ENCODE measurements around the gene TMEM82.

The TMEM82 gene

DNA sequence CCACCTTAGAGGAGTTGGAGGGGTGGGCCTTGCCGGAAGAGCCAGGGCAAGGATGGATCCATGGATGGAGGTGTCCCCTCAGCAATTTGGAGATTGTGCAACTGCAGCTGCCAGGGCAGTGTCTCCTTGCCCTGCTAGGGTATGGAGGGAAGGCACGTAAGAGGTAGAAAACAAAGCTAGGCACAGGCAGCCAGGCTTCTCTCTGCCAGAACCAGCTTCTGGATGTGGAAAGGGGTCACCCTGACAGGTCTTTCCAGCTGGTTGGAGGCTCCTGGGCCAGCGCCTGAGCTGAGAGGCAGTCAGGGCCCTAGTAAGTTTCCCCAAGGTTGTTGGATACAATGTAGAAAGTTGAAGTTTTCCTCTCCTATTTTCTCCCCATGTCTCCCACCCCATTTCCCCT is 21.4 kb upstream of the TMEM82 start:
- no peak for DNase-seq (ENCODE audit: low read depth)

DNA sequence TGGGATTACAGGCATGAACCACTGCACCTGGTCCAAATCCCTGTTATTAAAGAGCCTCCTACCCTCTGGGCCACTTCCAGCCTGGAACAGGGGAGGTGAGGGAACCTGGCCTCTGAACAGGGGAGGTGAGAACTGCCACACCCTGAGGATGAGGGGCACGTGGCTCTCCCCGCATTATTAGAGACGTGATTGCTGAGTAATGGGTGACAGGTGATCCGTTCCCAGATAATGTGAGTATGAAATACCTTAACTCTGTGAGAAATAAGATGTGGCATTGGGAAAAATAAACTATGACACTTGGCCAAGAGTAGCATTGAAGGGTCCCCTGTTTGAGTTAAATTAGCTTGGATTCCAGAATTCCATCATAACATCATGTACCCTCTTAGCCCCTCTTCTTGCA is 19.9 kb upstream of the TMEM82 start:
- DNase-seq (ENCODE audit: low read depth), result no peak

DNA sequence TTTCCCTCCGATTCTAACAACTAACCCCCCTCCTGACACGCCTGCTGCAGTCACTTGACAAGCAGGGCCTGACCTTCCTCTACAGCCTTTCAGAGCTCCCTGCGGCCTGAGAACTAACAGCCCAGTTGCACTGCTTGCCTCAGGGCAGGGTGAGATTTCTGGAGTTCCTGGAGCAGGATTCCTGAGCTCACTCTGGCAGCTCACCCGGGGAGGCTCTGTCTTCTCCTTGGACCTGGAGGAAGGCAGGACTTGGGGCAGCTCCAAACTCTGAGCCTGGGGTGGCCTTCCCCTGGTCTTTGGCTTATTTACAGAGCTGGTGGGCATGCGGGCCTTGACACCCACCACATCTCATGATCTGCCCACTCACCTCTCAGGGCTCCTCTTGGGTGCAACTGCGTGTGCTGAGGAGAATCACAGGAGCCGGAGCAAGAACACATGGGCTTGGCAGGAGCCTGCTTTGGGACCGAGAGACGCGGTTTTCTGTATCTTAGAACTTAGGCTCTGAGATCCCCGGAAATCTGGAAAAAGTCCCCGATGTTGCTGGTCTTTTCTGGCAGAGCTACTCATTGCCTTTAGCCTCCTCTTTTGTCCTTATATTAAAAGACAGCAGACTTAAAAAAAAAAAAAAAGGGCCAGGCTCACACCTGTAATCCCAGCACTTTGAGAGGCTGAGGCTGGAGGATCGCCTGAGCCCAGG is 19.3 kb upstream of the TMEM82 start:
- peak; percentile 35 for DNase-seq (ENCODE audit: low read depth)

DNA sequence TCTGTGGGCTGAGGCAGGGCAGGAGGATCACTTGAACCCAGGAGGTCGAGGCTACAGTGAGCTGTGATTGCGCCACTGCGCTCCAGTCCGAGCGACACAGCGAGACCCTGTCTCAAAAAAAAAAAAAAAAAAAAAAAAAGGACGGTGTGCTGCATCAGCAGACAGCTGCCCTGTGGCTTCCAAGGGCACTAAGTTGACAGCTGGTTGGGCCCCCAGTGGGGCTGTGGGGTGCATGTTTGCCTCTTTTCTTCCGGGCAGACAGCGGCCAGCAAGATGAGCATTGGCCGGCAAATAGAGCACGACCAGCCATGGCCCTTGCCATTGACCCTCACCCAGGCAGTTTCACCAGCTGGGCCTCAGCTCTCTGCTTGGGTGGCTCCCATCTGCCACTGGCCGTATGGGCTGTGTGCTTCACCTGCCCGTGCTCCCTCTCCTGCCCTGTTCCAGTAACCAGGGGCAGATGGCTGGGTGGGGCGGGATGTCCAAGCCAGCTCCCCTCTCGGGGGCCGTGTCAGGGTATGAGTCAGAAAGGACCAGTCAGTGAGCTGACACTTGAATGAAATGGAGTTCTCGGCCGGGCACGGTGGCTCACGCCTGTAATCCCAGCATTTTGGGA is 18.6 kb upstream of the TMEM82 start:
- DNase-seq (ENCODE audit: low read depth), result no peak

DNA sequence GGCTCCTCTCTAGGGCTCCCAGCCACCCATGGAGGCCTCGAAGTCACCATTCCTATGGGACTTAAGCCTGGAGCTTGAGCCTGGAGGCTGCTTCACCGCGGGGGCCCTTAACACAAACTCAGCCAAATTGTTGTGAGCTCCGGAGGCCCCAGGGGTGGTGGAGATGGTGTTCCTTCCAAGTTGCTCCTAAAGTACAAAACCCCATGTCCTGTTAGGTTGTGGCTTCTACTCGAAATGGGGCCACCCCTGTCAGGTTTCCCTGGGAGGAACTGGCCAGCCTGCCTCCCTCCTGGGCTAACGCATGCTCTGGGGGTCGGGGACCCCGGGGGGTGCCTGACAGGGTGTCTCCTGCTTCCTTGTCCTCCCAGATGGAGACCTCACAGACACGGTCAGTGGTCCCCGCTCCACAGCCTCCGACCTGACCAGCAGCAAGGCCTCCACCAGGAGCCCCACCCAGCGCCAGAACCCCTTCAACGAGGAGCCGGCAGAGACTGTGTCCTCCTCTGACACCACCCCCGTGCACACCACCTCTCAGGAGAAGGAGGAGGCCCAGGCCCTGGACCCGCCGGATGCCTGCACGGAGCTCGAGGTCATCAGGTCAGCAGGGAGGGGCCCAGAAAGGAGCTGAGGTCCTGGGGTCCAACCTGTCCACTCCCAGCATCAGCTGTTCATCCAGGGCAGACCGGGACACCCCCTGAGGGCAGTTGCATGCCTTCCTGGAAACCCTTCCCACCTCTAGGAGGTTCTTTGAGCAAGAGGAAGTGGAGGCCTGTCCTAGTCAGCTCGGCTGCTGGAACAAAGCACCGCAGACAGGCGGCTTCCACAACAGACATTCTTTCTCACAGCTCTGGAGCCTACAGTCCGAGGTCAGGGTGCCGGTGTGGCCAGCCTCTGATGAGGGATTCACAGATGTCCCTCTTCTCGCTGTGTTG is 17.1 kb upstream of the TMEM82 start:
- no peak for DNase-seq (ENCODE audit: low read depth)

DNA sequence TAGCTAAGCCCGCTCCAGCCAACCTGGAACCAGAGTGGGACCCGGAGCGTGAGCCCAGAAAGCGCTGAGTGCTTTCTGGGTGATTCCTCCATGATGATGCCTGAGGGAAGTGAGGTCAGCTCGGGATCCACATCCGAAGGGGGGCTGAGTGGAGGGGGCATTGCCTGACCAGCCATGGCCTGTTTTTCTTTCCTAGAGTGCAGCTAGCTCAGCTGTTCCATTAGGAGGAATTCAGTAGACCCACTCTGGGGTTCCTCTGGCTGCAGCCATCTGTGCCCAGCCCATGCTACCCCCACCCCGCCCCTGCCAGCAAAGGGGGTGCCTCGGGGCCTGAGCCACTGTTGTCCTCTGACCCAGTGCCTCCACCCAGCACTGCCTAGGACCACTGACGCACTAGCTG is 15.8 kb upstream of the TMEM82 start:
- DNase-seq (ENCODE audit: low read depth), result no peak

DNA sequence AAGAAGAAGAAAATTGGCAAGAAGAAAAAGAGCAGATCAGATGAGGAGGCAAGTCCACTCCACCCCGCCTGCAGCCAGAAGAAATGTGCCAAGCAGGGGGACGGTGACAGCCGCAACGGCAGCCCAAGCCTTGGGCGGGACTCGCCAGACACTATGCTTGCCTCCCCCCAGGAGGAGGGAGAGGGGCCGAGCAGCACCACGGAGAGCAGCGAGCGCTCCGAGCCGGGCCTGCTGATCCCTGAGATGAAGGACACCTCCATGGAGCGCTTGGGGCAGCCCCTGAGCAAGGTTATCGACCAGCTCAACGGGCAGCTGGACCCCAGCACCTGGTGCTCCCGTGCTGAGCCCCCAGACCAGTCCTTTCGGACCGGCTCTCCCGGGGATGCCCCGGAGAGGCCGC is 15.3 kb upstream of the TMEM82 start:
- no peak for DNase-seq (ENCODE audit: low read depth)

DNA sequence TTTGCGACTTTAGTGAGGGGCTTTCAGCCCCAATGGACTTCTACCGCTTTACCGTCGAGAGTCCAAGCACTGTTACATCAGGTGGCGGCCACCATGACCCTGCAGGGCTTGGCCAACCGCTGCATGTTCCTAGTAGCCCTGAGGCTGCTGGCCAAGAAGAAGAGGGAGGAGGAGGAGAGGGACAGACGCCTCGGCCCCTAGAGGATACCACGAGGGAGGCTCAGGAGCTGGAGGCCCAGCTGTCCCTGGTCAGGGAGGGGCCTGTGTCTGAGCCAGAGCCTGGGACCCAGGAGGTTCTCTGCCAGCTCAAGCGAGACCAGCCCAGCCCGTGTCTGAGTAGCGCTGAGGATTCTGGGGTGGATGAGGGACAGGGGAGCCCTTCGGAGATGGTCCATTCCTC is 14.9 kb upstream of the TMEM82 start:
- DNase-seq (ENCODE audit: low read depth), result no peak

DNA sequence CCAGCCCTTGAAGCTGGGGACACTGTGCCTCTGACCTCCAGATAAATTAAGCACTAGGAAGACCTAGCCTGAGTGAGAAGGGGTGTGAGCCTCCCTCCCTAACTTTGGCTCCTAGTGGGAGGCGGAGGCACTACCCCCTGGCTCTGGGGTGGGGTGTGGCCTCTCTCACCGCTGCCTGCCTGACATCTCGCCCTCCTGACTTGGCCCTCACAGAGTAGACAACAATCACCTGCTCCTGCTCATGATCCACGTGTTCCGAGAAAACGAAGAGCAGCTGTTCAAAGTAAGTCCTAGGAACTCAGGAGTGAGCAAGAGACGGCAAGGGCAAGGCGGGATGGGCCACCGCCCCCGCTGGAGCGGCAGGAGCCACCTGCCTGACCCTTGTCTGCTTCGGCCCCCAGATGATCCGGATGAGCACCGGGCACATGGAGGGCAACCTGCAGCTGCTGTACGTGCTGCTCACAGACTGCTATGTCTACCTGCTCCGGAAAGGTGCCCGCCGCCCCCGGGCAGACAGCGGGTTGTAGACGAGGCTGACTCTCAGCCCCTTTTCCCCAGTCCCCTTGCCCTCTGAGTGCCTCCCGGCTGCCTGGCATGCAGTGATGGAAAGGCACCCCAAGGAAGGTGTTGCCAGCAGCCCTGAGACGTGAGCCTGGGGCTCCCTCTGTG is 14.3 kb upstream of the TMEM82 start:
- no peak for DNase-seq (ENCODE audit: low read depth)

DNA sequence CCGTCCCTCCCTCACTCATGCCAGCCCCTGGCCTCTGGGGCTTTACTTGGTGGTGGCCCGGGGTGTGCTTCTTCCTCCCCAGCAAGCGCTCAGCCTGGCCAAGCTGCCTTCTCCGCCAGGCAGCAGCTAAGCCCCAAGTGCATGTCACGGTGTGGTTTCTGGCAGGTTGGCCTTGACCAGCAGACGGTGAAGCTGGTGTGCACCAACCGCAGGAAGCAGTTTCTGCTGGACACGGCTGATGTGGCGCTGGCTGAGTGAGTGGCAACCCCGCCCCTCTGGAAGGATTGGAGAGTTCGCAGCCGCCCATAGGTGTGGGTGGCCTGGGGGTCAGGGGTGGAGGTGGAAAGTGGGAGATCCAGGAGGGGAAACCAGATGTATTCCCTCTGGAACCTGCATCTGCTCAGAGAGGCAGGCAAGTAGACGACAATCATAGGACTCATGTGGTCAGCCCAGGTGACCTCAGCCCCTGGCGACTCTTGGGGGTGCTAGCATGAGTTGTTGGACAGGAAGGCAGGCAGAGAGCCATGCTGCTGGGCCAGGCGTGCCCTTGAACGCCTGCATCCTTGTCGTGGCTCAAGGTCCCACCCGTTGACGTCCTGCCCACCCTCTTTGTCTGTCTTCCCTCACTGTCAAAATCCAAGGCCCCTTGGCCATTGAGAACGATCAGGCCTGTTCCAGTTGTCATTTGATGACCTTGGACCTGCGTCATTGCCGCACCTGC is 13.2 kb upstream of the TMEM82 start:
- no peak for DNase-seq (ENCODE audit: low read depth)

DNA sequence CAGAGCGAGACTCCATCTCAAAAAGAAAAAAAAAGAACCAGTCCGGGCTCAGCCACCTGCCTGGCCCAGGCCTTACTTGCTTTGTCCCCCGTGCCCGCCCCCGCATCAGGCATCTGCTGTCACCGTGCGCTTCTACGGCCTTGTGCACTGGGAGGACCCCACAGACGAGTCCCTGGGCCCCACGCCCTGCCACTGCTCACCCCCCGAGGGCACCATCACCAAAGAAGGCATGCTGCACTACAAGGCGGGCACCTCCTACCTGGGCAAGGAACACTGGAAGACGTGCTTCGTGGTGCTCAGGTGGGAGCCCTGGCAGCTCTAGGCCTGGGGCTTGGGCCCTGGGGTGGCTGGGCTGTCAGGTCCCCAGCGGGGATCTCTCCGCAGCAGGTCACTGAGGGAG is 11.9 kb upstream of the TMEM82 start:
- no peak for DNase-seq (ENCODE audit: low read depth)

DNA sequence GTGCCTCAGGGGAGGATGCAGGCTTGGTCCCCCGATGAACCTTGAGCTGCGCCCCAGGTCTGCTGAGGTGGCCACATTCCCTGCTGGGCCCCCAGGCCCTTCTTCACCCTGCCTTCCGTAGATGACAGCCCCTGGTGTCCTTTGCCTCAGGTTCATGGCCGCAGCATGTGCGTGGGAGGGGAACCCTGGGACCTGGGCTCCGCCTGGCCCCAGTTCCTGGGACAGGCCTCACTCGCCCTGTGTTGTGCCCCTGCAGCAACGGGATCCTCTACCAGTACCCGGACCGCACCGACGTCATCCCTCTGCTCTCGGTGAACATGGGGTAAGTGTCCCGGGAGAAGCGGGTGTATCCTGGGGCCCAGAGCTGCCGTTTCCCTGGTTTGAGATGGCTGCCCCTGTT is 11.4 kb upstream of the TMEM82 start:
- no peak for DNase-seq (ENCODE audit: low read depth)

DNA sequence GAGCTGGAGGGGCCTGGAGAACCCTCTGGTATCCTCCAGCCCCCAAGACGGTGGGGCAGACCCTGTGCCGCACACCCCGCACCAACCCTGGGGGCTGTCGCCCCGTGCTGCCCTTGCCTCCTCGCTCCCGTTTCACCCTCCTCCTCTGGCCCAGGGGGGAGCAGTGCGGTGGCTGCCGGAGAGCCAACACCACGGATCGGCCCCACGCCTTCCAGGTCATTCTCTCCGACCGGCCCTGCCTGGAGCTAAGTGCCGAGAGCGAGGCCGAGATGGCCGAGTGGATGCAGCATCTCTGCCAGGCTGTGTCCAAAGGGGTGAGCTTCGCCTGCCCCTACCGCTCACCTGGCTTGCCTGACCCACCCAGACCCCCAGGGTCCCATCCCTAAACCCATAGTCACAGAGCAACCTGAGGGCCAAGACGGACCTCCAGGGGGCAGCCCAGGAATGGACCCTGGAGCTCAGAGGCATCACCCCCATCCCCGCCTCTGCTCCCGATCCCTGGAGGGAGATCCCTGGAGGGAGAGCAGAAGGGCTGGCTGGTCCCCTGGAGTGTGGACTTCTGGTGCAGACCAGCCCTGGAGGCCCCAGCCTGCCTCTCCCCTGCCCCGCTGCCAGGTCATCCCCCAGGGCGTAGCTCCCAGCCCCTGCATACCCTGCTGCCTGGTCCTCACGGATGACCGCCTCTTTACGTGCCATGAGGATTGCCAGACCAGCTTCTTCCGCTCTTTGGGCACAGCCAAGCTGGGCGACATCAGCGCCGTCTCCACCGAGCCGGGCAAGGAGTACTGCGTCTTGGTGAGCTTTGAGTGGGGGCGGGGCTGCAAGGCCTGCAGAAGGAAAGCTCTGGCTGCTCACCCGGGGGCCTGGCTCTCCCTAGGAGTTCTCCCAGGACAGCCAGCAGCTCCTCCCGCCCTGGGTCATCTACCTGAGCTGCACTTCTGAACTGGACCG is 10.3 kb upstream of the TMEM82 start:
- no peak for DNase-seq (ENCODE audit: low read depth)

DNA sequence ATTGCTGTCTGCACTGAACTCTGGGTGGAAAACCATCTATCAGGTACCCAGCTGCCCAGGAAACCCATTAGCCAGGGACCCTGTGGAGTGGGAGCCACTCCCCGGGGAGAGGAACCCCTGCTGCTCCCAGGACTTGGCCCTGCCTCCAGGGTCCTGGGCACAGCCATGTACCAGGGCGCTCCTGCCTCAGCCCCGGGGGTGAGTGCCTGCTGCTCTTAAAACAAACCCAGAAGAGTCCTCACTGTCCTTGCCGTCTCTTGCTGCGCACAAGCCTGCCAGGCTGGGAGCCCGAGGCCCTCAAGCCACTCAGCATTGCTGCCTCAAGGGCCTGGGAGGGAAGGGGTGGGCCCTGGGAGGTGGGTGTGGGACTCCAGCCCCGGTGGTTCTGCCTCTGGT is 9.6 kb upstream of the TMEM82 start:
- DNase-seq (ENCODE audit: low read depth), result no peak

DNA sequence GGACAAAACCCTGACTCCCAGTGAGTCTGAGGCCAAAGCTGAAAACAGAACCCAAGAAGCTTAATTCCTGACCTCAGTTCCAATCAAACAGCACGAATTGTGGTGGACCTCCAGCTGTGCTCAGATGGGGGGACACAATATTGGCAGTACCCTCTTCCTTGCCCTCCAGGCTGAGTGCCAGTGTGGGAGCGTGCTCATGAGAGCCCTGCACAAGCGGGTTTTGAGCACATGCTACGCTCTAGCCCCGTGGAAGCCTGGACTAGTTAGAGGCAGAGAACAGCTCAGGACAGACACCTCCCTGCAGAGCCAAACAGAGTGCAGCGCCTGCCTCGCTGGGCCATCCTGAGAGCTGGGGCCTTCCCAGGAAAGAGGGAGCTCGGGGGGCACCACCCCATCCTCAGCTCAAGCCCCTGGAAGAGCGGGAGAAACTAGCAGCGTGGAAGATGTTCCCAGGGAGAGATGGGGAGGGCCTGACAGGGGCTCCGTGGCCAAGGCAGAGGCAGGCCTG is 9.0 kb upstream of the TMEM82 start:
- no peak for DNase-seq (ENCODE audit: low read depth)

DNA sequence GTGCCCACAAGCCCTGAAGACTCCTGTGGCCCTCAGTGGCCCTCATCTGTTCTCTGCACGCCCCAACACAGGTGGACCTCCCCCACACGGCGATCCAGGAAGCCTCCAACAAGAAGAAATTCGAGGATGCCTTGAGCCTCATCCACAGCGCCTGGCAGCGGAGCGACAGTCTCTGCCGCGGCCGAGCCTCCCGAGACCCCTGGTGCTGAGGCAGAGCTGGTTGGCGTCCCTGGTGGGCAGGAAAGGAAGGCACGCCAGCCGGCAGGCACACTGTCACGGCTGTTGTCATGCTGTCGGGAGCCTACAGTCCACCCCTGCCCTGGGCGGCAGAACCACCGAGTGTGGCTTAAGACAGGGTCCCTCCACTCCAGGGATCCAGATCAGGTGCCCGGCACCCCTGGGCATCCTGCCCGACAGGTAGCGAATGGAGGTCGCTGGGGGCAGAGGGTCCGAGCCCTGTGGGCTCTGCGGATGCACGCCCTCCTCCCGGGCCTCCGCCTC is 8.5 kb upstream of the TMEM82 start:
- no peak for DNase-seq (ENCODE audit: low read depth)

DNA sequence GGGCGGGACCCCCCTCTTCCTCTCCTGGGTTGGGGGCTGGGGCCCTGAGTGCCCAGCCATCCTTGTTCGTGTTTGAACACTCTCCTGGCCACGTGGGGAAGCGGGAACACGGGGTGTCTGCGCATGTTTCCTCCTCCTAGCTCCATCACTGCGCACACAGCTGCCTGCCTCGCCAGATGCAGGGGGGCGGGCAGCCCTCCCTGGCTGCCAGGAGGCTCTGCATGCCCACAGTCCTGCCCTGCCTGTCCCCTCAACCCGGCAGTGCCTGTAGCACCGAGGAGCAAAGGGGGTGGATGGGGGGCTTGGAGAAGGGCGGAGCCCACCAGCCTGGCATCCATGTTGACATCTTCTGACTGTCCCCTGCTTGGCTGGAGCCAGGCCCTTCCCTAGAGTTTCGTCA is 8.0 kb upstream of the TMEM82 start:
- no peak for DNase-seq (ENCODE audit: low read depth)

DNA sequence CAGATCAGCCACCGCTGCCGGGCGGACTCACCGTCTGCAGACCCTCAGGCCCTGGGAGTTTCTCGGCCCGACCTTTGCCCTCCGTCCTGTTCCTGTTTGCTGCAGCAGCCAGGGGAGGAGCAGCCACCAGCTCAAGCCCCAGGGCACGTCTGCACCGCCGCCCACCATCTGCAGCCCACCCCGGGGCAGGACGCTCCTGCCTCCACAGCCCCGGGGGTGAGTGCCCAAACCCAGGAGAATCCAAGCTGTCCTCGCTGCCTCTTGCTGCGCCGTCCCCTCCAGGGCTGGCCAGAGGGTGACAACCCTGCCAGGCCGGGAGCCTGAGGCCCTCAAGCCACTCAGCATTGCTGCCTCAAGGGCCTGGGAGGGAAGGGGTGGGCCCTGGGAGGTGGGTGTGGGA is 7.4 kb upstream of the TMEM82 start:
- DNase-seq (ENCODE audit: low read depth), result no peak

DNA sequence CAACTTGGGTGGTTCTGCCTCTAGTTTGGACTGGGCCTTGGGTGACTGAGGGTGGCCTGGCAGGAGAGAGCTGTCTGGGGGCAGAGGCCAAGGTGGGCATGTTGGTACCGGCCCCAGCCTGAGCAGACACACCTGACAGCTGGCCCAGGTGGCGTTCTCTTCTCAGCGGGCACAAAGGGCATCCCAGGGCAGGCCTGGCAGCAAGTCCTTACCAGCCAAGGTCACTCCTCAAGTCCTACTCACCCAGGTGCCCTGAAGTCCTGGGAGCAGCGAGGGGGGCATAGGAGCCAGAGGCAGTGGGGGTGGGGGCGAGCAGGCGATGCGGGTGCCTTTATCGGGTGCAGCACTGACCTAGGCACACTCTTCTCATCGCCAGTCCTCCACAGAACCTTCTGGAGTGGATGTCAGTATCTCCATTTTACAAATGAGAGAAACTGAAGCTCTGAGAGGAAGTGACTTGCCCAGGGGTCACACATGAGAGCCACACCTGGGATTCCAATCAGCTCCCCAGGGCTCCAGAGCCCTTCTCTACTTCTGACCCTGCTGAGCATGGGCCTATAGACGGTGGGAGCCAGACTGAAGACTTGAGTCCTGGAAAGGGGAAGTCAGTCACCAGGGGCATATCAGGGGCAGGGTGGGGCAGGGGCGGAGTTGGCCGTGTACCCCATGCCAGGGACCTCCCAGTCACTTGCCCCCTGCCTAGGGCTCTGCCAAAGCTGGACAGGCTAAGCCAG is 6.8 kb upstream of the TMEM82 start:
- no peak for DNase-seq (ENCODE audit: low read depth)

Measured in EH (cell line).